CD4-positive, alpha-beta T cell treated with Interleukin-10 for 1 hour (primary cell): ENCODE measurements around the gene OXNAD1.

Source experiments
- DNase-seq: peaks from one replicate; pipeline ENCODE4 v3.0.0-alpha.2; 2020

OXNAD1 gene, protein sequence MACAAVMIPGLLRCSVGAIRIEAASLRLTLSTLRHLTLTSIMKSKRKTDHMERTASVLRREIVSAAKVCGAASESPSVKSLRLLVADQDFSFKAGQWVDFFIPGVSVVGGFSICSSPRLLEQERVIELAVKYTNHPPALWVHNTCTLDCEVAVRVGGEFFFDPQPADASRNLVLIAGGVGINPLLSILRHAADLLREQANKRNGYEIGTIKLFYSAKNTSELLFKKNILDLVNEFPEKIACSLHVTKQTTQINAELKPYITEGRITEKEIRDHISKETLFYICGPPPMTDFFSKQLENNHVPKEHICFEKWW

DNA sequence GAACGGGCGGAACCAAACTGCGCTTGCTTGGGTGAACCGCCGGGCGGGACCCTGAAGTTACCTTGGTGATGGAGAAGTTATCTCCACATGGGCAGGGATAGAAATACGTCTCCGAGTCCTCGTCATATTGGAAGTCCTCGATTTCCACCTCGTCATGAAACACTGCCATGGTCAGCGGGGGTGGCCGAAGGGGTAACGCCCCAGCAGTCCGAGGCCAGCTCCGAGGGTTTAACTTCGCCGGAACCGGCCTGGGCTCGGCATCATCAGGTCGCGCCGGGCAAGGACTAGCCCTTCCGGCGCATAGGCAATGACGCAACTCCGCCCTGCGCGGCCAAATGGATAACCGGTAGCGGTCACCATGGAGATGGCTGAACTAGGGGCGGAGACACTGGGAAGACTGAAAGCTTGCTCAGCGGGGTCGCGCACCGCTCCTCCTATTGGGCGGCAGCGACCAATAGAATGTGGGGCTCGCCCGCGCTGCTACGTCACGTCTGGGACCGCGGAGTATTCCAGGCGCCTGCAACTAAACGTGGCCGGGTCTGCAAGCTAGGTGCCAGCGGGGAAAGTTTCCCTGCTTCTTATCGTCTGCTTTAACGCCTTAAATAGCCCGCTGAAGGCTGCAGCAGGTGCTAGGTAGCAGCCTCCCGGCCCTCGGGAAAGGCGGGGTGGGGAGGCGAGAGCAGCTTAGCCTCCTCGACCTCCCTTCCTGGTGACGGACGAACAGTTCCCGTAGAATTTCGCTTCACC lies at the start of gene OXNAD1, which contains the start of gene DPH3:
TSS of gene OXNAD1 (plus strand) at position 505 of the 747 bp plus-strand sequence. CDS start 5,741 bp downstream, outside the sequence.
TSS of gene DPH3 (minus strand) at position 236 of the 747 bp plus-strand sequence. CDS start at position 169, 67 bp downstream.
- DNase-seq = peak; percentile 100

DNA sequence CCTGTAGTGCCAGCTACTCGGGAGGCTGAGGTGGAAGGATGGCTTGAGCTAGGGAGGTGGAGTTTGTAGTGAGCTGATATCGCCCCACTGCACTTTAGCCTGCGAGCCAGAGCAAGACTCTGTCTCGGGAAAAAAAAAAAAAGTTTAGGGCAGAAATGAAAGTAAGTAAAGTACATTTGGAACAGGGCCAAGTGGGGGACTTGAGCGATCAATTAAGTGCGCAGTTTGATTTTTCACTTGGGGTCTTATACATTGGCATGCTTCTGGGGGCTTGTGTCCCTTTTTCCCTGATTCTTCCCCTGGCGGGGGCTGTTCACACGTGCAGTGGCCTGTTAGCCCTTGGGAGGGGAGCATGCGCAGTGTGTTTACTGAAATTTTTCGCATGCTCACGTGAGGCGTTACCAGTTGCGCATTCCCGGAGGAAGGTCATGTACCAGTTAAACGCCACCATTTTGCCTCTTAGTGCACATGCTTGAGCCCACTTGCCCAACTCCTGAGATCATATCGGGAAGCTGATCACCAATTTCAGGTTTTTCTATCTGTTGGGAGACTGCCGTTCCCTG lies 48.6 kb upstream of the OXNAD1 start:
- no peak for DNase-seq

DNA sequence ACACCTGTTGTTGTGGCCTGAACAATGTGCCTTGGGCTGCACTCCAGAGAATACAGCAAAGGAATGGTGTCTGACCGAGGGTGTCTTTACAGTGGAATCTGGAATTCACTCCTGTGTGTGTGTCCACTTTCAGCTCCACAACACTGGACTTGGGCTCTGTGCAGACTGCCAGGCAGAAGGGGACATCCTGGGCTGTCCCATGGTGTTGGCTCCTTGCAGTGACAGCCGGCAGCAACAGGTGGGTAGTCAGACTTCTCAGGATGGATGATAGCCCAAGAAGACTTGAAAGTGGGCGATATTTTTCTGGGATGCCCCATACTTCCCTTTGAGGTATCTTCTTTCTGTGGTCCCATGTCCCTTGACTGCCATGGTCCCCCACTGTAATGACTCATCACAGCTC lies 45.2 kb upstream of the OXNAD1 start:
- DNase-seq = no peak

DNA sequence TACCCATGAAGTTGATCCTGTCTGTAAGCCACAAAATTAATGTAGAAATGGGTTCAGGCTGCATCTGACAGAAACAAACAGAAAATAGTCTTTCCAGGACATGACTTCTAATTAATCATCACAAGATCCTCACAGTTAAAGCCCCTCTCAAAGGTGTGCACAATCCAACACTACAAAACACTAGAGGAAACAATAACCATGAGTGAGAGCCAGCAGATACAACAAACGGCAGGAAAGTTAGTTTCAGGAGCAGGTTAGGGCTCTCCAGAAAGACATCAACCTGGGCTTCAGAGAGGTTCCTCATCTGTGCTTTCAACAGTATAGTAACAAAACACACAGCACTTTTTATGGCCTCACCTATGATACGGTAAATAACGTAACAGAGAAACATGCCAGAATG lies 43.0 kb upstream of the OXNAD1 start:
- DNase-seq = no peak

DNA sequence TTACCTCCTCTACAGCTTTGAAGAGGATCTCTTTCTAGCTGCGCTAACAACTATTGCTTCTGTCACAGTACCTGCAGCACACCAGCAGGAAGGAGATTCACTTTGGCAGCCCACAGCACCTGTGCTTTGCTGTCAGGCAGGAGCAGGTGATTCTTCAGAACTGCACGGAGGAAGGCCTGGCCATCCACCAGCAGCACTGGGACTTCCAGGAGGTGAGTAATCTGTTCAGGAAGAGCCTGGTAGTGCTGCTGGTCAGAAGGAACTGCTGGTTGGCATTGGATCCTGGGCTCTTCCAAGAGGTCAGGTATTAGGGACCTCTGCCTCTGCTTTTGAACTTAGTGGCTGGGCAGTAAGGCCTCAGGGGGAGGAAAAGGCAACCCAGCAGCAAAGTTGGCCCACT lies 42.5 kb upstream of the OXNAD1 start:
- no peak for DNase-seq

DNA sequence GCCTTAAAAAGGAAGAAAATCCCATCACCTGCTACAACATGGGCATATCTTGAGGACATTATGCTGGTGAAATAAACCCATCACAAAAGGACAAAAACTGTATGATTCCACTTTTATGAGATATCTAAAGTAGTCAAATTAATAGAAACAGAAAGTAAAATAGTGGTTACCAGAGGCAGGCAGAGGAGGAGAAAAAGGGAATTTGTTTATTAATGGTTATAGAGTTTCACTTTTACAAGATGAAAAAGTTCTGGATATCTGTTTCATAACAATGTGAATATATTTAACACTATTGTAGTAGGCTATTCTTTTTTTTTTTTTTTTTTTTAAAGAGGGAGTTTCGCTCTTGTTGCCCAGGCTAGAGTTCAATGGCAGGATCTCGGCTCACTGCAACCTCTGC lies 40.7 kb upstream of the OXNAD1 start:
- DNase-seq = no peak

DNA sequence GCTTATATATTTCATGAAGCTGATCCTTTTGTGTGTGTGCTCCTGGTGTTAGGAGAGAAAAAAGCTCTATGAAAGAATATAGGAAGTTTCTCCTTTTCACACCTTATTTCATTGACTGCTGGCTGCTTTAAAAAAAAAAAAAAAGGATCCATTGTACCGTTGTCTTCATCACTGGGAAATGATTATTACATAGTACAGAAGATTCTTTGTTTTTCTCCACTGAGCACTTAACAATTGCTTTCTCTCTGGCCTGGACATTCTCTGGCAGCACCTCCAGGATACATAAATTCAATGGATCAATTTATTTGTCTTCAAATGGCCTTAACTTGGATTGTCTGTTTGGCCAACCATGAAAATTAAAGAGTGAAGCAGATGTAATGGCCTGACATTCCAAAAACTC lies 37.4 kb upstream of the OXNAD1 start:
- no peak for DNase-seq

DNA sequence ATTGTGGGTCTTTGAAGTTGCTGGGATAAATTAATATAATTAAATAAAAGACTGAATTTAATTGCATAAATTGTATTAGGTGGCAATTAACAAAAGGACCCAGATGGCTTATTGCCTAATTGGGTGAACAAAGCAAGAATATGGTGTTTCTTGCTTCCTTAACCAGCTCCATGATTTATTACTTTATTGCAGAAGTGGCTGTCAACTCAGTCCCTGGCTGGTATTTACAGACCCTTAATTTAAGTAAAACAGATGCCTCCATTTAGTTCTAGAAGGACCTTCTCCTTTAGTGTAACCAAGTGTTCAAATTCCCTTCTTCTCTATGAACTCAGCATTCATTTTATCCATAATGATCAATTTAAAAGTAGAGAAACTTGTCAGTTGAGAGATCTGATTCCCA lies 35.3 kb upstream of the OXNAD1 start:
- no peak for DNase-seq

DNA sequence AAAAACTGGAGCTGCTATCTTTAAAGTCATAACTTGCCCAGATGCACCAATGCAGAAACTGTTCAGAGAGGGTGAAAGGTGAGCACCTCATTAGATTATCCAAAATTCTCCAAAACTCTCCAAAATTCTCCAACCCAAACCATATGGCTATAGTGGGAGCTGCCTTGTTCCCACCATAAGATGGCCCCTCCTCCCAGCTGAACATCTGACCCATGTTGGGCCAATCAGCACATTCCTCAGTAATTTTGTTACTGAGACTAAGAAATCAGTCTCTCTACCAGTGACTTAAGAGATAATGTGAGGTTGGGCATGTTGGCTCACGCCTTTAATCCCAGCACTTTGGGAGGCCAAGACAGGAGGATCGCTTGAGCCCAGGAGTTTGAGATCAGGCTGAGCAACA lies 33.0 kb upstream of the OXNAD1 start:
- DNase-seq = no peak

DNA sequence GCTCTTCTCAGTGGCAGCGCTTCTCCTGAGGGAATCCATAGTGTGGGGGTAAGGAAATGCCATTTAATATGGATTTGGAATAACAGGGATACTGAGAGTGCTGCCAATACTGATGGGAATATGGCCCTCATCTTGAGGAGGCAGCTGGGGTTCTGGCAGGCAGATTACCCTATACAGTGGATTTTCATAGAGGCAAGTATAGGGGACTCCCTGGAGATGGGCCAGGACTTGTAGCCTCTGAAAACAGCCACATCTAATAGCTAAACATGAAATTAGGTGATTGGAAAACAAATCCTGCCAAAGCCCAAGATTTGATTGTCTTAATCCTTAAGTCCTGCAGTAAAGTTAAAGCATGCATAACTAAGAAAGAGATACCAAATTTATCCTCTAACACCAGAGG lies 31.2 kb upstream of the OXNAD1 start:
- DNase-seq = no peak

DNA sequence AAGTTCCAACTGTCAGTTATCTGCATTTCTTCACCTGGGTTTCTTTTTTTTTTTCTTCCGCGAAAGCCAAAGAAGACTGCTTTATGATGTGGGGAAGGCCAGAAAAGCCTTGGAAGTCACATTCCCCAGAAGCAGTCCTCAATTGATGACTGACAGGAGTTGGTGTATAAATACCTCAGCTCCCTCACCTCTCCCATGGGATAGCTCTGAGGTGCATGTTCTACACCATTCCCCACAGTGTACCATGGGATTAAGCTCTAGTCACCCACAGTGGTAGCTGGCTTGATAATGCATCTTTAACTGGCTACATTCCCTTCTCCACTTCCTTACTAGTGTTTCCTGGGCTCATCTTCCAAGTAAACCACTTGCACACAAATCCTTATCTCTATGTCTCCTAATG lies 30.7 kb upstream of the OXNAD1 start:
- DNase-seq = no peak

DNA sequence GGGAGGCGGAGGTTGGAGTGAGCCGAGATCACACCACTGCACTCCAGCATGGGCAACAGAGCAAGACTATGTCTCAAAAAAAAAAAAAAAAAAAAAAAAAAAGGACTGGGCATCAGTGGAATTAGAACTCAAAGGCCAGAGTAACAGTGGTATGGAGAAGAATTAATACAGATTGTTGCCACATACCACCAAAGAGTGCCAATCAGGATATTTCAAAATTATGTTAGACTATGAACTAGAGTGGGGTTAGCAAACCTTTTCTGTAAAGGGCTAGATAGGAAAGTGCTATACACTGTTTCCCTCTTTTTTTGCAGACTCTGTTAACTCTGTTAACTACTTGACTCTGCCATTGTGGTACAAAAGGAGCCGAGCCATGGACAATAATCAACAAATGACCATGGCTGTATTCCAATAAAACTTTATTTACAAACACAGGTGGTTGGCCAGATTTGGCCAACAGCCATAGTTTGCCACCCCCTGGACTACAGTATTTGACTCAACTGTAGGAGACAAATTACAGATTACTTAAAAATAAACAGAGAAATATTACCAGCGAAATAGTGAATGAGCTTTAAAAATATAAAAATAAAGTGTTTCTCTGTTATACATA lies 28.9 kb upstream of the OXNAD1 start:
- DNase-seq = no peak

DNA sequence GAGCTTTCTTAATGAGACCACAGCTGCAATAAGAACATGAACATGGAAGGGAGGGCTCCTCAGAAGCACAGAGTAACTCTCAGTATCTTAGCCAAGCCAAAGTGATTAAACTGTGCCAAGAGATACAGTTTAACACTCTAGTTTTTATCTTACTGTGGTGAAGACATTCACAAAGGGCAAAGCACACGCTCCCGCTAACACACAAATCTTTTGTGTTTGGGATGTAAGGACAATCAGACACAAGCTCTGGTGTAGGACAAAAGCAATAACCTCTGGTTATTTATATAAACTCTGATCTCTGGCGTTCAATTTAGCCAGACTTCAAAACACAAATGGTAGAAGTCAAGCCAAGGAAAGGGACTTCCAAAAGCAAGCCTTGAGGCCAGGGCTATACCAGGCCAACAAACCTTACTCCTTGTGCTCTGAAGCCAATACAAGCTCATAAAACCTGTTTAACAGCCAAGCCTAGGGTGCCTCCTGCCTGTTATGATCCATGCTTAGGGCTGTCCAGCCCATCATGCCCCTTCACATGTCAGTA lies 28.1 kb upstream of the OXNAD1 start:
- no peak for DNase-seq

DNA sequence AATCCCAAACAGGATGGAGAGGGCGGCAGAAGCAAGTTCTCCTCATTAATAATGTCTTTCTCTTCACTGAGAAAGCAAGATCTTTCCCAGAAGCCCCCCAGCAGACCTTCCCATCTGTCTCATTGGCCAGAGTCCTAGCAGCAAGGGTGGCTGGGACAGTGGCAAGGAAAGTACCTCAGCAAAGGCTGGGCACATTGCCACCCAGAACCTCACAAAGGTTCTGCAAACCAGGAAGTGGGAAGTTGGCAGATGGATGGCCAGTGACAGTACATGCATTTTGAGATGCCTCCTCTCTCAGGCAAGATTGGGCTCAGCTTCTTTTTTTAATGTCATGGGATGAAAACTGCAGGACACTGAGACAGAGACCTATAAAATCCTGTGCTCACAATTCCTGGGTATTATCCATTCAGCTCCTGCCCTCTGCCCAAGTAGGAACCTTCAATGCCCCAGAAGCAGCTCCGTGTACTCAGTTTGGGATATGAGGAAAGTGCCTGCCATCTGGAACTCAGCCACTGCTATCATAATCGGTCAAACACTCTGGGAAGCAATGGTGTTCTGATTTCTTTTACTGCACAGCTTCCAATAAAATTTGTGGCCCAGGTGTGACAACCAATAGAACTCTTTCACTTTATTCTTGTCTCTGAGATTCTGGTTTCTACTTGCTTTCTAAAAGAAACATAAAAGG lies 25.8 kb upstream of the OXNAD1 start:
- no peak for DNase-seq

DNA sequence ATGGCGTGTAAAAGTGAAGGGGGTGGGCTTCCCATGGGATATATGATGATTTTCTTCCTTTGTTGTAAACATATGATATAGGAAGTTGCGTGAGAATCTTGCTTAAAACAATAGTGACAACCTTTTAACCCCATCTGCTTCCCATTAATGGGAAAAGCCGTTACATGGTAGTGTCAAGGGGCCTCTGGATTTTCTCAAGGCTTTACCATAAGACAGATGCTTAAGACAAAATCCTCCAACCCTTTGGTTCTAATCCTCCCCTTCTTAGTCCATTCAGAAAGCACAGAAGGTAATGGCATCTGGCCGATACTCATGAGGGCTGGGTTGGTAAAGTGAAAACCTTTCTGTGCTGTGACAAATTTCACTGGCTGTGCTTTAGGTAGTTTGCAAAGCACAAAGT lies 25.2 kb upstream of the OXNAD1 start:
- no peak for DNase-seq

DNA sequence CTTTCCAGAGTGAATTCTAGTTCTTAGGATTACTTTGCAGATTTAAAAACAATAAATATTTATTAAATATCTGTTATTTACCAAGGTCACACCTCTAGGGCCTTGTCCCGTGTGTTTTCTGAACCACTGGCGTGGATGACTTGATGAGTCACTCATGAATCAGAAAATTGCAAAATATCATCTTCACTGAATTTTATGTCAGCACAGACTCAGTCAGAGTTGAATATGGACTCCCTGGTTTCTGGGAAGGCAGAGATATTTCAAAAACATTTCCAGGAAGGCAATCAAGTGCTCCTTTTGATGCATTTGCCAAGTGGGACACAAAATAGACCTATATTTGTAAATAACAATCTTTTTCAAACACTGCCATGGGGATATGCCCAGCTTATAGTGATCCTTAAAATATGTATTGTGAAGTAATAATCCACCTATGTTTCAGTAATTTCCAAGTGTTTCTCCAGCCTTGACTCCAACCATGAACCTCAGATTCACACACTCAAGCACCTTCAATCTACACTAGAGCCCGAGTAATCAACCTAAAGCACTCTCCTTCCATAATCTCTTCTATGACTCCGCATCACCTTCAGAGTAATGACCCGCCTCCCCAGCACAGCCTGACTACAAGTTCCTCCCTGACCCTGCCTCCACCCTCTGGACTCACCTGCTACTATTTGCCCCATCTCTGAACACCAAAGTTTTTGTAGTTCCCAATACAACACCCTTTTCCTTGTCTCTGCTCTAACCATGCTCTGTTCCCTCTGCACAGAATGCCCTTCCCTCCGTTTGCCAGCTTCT lies 24.6 kb upstream of the OXNAD1 start:
- DNase-seq = no peak

DNA sequence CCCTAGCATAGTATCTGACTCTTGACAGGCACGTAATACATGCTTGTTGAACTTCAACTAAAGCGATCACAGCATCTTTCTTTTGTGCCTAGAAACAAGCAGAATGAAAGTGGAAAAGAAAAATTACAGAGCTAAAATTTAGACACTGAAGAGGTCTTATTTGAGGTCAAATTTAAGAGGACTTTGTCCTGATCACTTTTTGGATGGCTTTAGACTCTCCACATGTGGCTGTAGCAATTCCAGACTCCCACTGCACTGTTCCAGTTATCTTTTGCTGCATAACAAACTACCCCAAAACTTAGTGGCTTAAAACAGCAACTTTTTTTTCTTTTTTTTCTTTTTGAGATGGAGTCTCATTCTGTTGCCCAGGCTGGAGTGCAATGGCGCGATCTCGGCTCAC lies 23.8 kb upstream of the OXNAD1 start:
- DNase-seq = no peak

DNA sequence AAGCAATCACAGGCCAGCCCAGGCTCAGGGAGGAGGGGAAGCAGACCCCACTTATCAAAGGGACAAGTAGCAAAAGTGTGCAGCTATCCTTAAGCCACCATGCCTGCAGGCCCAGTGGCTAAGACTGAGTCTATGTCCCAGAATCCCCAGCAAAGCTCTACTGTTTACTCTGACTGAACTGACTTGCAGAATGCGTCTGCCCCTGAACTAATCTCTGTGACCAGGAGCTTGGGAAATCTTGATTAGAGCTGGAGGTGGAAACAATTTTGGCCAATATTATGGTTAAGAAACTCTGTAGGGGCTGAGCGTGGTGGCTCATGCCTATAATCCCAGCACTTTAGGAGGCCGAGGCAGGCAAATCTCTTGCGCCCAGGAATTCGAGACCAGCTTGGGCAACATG lies 22.8 kb upstream of the OXNAD1 start:
- no peak for DNase-seq

DNA sequence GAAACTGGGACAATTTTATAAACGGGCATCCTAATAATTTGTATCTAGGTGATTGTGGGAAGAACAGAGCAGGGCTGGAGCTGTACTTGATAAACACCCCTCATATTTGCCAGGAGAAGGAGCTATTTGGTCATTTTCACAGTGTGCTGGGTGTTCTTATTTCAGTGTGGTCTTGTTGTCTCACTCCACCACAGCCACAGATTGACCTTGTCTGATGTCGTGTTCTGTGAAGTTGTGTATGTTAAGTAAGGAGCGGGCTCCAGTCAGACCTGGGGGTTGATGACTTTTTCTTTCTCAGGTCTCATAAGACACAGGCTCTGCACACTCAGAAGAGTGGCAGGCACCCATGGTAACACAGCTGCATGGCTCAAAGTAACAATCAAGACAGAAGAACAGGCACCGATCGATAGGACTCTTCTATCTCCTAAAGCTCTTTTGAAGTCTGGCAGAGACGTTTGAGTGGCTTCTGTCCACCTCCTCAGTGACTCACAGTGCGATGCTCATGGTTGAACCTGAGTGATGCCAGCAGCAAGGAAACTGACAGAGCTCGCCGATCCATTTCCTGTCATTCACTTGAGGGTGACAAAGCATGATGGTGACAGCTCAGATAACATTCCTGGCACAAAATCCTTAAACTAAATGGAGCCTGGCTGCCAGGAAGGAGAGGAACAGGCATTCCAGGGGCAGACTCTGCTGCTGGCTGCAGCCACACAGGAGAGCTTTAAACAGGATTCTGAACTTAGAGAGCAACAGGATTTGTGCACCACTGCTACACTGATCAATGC lies 21.1 kb upstream of the OXNAD1 start:
- DNase-seq = no peak

DNA sequence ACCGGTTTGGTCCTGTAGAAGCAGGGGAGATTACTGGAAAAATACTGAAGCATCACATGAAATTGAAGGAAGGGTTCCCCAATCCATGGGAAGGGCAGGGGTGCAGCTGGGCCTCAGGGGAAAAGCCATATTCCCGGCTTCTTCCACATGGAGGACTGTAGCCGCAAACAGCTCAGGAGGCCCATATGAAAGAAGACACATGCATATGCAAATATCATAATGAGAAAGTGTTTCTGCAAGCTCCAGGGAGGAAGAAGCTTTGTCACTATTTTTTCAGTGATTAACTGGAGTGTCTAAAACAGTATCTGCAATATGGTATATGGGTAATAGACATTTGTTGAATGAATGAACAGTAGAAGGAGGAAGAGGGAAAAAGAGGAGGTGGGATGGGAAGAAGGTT lies 19.4 kb upstream of the OXNAD1 start:
- no peak for DNase-seq
